Measurements from ENCODE around the gene APOBEC3B. TPM values are rescaled to one million over a fixed set of nuclear protein-coding genes. Genes with fewer than 3 reads are reported as not detected.
"Not testable (repeated sequence)": the region's sequence is repeated elsewhere in the genome, so short reads cannot be mapped to it uniquely, and the experiment has no call there.

APOBEC3B gene
- total RNA-seq, 1 experiment from 2014 or later = not detected

GRCh38 chr22:38940811-38941384 is 41.2 kb upstream of the APOBEC3B start:
- Histone ChIP-seq H3K79me2 (ENCODE audit: low read length) (no peaks in the 10 kb centered on the region), H3K9me2 (replicated peaks; ENCODE audit: insufficient read depth, low read length) (no peaks in the 10 kb centered on the region), H2AFZ (ENCODE audit: low read length) (no peak overlapping the region), H4K20me1 (ENCODE audit: insufficient read depth, low read depth, low read length) (0 out of 2 replicates have a peak, but pooled peaks cover 2% of the 10 kb centered on the region), H3K4me2 (ENCODE audit: low read depth, low read length, poor library complexity, severe bottlenecking) (no peak overlapping the region), H3K4me1 (ENCODE audit: low read length) (no peaks in the 10 kb centered on the region), H3K9me3 (ENCODE audit: low read length) (no peaks in the 10 kb centered on the region), H3K36me3 (ENCODE audit: insufficient read depth, low read length) (no peaks in the 10 kb centered on the region), H3K4me3 (ENCODE audit: low read length) (no peak overlapping the region; the same call in 1 of the 2 replicates), H3K9ac (ENCODE audit: low read length) (no peak overlapping the region), H3K27ac (ENCODE audit: low read length) (no peak overlapping the region), H3K27me3 (ENCODE audit: low read length) (no peaks in the 10 kb centered on the region)
- DNase-seq = no peak

GRCh38 chr22:38941488-38941987 is 40.6 kb upstream of the APOBEC3B start:
- DNase-seq = no peak
- Histone ChIP-seq H4K20me1 (ENCODE audit: insufficient read depth, low read depth, low read length) (0 out of 2 replicates have a peak, but pooled peaks cover 2% of the 10 kb centered on the region), H3K9me3 (ENCODE audit: low read length) (no peaks in the 10 kb centered on the region), H2AFZ (ENCODE audit: low read length) (no peak overlapping the region), H3K4me2 (ENCODE audit: low read depth, low read length, poor library complexity, severe bottlenecking) (peak overlapping the region; percentile 26), H3K4me1 (ENCODE audit: low read length) (no peaks in the 10 kb centered on the region), H3K9ac (ENCODE audit: low read length) (no peak overlapping the region), H3K4me3 (ENCODE audit: low read length) (peak overlapping the region; percentile 25; the same call in 1 of the 2 replicates), H3K27me3 (ENCODE audit: low read length) (no peaks in the 10 kb centered on the region), H3K36me3 (ENCODE audit: insufficient read depth, low read length) (no peaks in the 10 kb centered on the region), H3K9me2 (replicated peaks; ENCODE audit: insufficient read depth, low read length) (no peaks in the 10 kb centered on the region), H3K79me2 (ENCODE audit: low read length) (no peaks in the 10 kb centered on the region), H3K27ac (ENCODE audit: low read length) (no peak overlapping the region)

- H2AFZ ChIP-seq (ENCODE audit: low read length) = no peak overlapping the region
- no peaks in the 10 kb centered on the region for H3K9me2 ChIP-seq (replicated peaks; ENCODE audit: insufficient read depth, low read length)
- no peak for DNase-seq
- H3K9me3 ChIP-seq (ENCODE audit: low read length) = no peaks in the 10 kb centered on the region
- H3K79me2 ChIP-seq (ENCODE audit: low read length) = no peaks in the 10 kb centered on the region
- no peak overlapping the region for H3K4me2 ChIP-seq (ENCODE audit: low read depth, low read length, poor library complexity, severe bottlenecking)
- 0 out of 2 replicates have a peak, but pooled peaks cover 2% of the 10 kb centered on the region for H4K20me1 ChIP-seq (ENCODE audit: insufficient read depth, low read depth, low read length)
- no peak overlapping the region for H3K9ac ChIP-seq (ENCODE audit: low read length)
- no peaks in the 10 kb centered on the region for H3K4me1 ChIP-seq (ENCODE audit: low read length)
- H3K27ac ChIP-seq (ENCODE audit: low read length) = no peak overlapping the region
- no peak overlapping the region for H3K4me3 ChIP-seq (ENCODE audit: low read length)
- no peaks in the 10 kb centered on the region for H3K27me3 ChIP-seq (ENCODE audit: low read length)
- H3K36me3 ChIP-seq (ENCODE audit: insufficient read depth, low read length) = no peaks in the 10 kb centered on the region
These were observed 39.4 kb upstream of the APOBEC3B start for GRCh38 chr22:38942702-38943101.

- Histone ChIP-seq H2AFZ (ENCODE audit: low read length) (no peak overlapping the region), H3K4me2 (ENCODE audit: low read depth, low read length, poor library complexity, severe bottlenecking) (no peak overlapping the region), H3K4me3 (ENCODE audit: low read length) (no peak overlapping the region), H3K27me3 (ENCODE audit: low read length) (no peaks in the 10 kb centered on the region), H3K9me2 (replicated peaks; ENCODE audit: insufficient read depth, low read length) (no peaks in the 10 kb centered on the region), H3K4me1 (ENCODE audit: low read length) (no peaks in the 10 kb centered on the region), H3K79me2 (ENCODE audit: low read length) (no peaks in the 10 kb centered on the region), H3K27ac (ENCODE audit: low read length) (no peak overlapping the region), H4K20me1 (ENCODE audit: insufficient read depth, low read depth, low read length) (0 out of 2 replicates have a peak, but pooled peaks cover 2% of the 10 kb centered on the region), H3K9ac (ENCODE audit: low read length) (no peak overlapping the region), H3K36me3 (ENCODE audit: insufficient read depth, low read length) (no peaks in the 10 kb centered on the region), H3K9me3 (ENCODE audit: low read length) (no peaks in the 10 kb centered on the region)
- DNase-seq = no peak
These were observed 38.9 kb upstream of the APOBEC3B start for GRCh38 chr22:38943201-38943600.

GRCh38 chr22:38943882-38944281 is 38.3 kb upstream of the APOBEC3B start:
- Histone ChIP-seq H2AFZ (ENCODE audit: low read length) (no peak overlapping the region), H3K9me2 (replicated peaks; ENCODE audit: insufficient read depth, low read length) (no peaks in the 10 kb centered on the region), H3K79me2 (ENCODE audit: low read length) (no peaks in the 10 kb centered on the region), H3K4me1 (ENCODE audit: low read length) (no peaks in the 10 kb centered on the region), H3K9me3 (ENCODE audit: low read length) (no peaks in the 10 kb centered on the region), H3K27me3 (ENCODE audit: low read length) (no peaks in the 10 kb centered on the region), H3K9ac (ENCODE audit: low read length) (no peak overlapping the region), H4K20me1 (ENCODE audit: insufficient read depth, low read depth, low read length) (0 out of 2 replicates have a peak, but pooled peaks cover 2% of the 10 kb centered on the region), H3K27ac (ENCODE audit: low read length) (no peak overlapping the region), H3K36me3 (ENCODE audit: insufficient read depth, low read length) (no peaks in the 10 kb centered on the region), H3K4me3 (ENCODE audit: low read length) (no peak overlapping the region), H3K4me2 (ENCODE audit: low read depth, low read length, poor library complexity, severe bottlenecking) (no peak overlapping the region)
- no peak for DNase-seq

- Histone ChIP-seq H3K79me2 (ENCODE audit: low read length) (no peaks in the 10 kb centered on the region), H3K27me3 (ENCODE audit: low read length) (no peaks in the 10 kb centered on the region), H3K4me1 (ENCODE audit: low read length) (no peaks in the 10 kb centered on the region), H2AFZ (ENCODE audit: low read length) (no peak overlapping the region), H3K27ac (ENCODE audit: low read length) (no peak overlapping the region), H4K20me1 (ENCODE audit: insufficient read depth, low read depth, low read length) (0 out of 2 replicates have a peak, but pooled peaks cover 2% of the 10 kb centered on the region), H3K4me3 (ENCODE audit: low read length) (no peak overlapping the region), H3K9me3 (ENCODE audit: low read length) (no peaks in the 10 kb centered on the region), H3K4me2 (ENCODE audit: low read depth, low read length, poor library complexity, severe bottlenecking) (no peak overlapping the region), H3K9me2 (replicated peaks; ENCODE audit: insufficient read depth, low read length) (no peaks in the 10 kb centered on the region), H3K36me3 (ENCODE audit: insufficient read depth, low read length) (no peaks in the 10 kb centered on the region), H3K9ac (ENCODE audit: low read length) (no peak overlapping the region)
- DNase-seq = no peak
These were observed 37.5 kb upstream of the APOBEC3B start for GRCh38 chr22:38944653-38945052.

GRCh38 chr22:38945706-38946338 is 36.3 kb upstream of the APOBEC3B start:
- not testable (repeated sequence) for H3K4me3 ChIP-seq (ENCODE audit: low read length); H3K9me2 ChIP-seq (replicated peaks; ENCODE audit: insufficient read depth, low read length); H3K27me3 ChIP-seq (ENCODE audit: low read length); H3K4me2 ChIP-seq (ENCODE audit: low read depth, low read length, poor library complexity, severe bottlenecking); H3K9me3 ChIP-seq (ENCODE audit: low read length); H3K36me3 ChIP-seq (ENCODE audit: insufficient read depth, low read length); H4K20me1 ChIP-seq (ENCODE audit: insufficient read depth, low read depth, low read length); DNase-seq; H3K79me2 ChIP-seq (ENCODE audit: low read length); H3K27ac ChIP-seq (ENCODE audit: low read length); H3K9ac ChIP-seq (ENCODE audit: low read length); H3K4me1 ChIP-seq (ENCODE audit: low read length); H2AFZ ChIP-seq (ENCODE audit: low read length)

GRCh38 chr22:38946771-38947170 is 35.4 kb upstream of the APOBEC3B start:
- Histone ChIP-seq H3K27ac (ENCODE audit: low read length) (no peak overlapping the region), H3K9me2 (replicated peaks; ENCODE audit: insufficient read depth, low read length) (no peaks in the 10 kb centered on the region), H3K4me1 (ENCODE audit: low read length) (no peaks in the 10 kb centered on the region), H3K79me2 (ENCODE audit: low read length) (no peaks in the 10 kb centered on the region), H4K20me1 (ENCODE audit: insufficient read depth, low read depth, low read length) (0 out of 2 replicates have a peak, but pooled peaks cover 2% of the 10 kb centered on the region), H3K4me3 (ENCODE audit: low read length) (no peak overlapping the region), H3K9me3 (ENCODE audit: low read length) (no peaks in the 10 kb centered on the region), H3K4me2 (ENCODE audit: low read depth, low read length, poor library complexity, severe bottlenecking) (no peak overlapping the region), H3K9ac (ENCODE audit: low read length) (no peak overlapping the region), H2AFZ (ENCODE audit: low read length) (no peak overlapping the region), H3K36me3 (ENCODE audit: insufficient read depth, low read length) (no peaks in the 10 kb centered on the region), H3K27me3 (ENCODE audit: low read length) (no peaks in the 10 kb centered on the region)
- DNase-seq = no peak

Data from Karpas-422 (cell line).